Activated B cell treated with CpG ODN at 0.5 μM for 24 hours (primary cell): Measurements from ENCODE around the gene PNPLA5. TPM values are rescaled to one million over a fixed set of nuclear protein-coding genes. Genes with fewer than 3 reads are reported as not detected.

Experiments
- ATAC-seq: fragments of 200-7000 bp; cut with Tn5 transposase; one replicate; pipeline ENCODE4 v1.10.0; 2021; ENCODE audit warnings: low read depth, mild to moderate bottlenecking, moderate library complexity
- CTCF ChIA-PET: fragments of 350-600 bp; sonication (Branson Sonifier 250); formaldehyde crosslinking; loops from one replicate; lab custom pipeline; 2021; ENCODE audit warnings: antibody characterized with exemption; lab: Charles Lee
- POLR2A ChIA-PET: fragments of 350-600 bp; sonication (Branson Sonifier 250); formaldehyde crosslinking; loops from one replicate; lab custom pipeline; 2021; ENCODE audit warnings: antibody characterized with exemption; lab: Charles Lee
- DNase-seq: peaks from one replicate; pipeline ENCODE4 v3.0.0; 2022
- H3K27ac Mint-ChIP-seq: one replicate; pipeline ENCODE4 v1.8.0; 2020; ENCODE audit warnings: mixed read lengths
- H3K27me3 Mint-ChIP-seq: one replicate; pipeline ENCODE4 v1.8.0; 2021; ENCODE audit warnings: mixed read lengths
- H3K36me3 Mint-ChIP-seq: one replicate; pipeline ENCODE4 v1.8.0; 2021; ENCODE audit warnings: low read depth, mixed read lengths
- H3K4me1 Mint-ChIP-seq: one replicate; pipeline ENCODE4 v1.8.0; 2021; ENCODE audit warnings: mixed read lengths
- H3K4me3 Mint-ChIP-seq: one replicate; pipeline ENCODE4 v1.8.0; 2020; ENCODE audit warnings: mild to moderate bottlenecking, mixed read lengths
- H3K9me3 Mint-ChIP-seq: one replicate; pipeline ENCODE4 v1.8.0; 2020; ENCODE audit warnings: mixed read lengths
- intact Hi-C: fragments of 100-400 bp; cut with micrococcal nuclease; formaldehyde crosslinking; loops from one replicate; pipeline ENCODE4 v1.15.1; 2024
- total RNA-seq: library from RNA; stranded (reverse); gene quantifications from 2 replicates; pipeline ENCODE4 v1.2.3, GENCODE V29; 2022
- TF ChIP-seq, protein P1 (sequence below): fragments of 200-600 bp; IDR thresholded peaks from one replicate; pipeline ENCODE4 v1.8.0; 2022; ENCODE audit warnings: antibody characterized with exemption, mild to moderate bottlenecking

Gene PNPLA5
- total RNA-seq, 1 donor from 2014 or later, result not detected

- TF ChIP-seq, protein P1, sequence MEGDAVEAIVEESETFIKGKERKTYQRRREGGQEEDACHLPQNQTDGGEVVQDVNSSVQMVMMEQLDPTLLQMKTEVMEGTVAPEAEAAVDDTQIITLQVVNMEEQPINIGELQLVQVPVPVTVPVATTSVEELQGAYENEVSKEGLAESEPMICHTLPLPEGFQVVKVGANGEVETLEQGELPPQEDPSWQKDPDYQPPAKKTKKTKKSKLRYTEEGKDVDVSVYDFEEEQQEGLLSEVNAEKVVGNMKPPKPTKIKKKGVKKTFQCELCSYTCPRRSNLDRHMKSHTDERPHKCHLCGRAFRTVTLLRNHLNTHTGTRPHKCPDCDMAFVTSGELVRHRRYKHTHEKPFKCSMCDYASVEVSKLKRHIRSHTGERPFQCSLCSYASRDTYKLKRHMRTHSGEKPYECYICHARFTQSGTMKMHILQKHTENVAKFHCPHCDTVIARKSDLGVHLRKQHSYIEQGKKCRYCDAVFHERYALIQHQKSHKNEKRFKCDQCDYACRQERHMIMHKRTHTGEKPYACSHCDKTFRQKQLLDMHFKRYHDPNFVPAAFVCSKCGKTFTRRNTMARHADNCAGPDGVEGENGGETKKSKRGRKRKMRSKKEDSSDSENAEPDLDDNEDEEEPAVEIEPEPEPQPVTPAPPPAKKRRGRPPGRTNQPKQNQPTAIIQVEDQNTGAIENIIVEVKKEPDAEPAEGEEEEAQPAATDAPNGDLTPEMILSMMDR, result no peak
- POLR2A ChIA-PET, result no interaction called here
- DNase-seq (no peak), ATAC-seq (no peak)
- Mint-ChIP-seq H3K36me3 (no peaks in the 10 kb centered on the region), H3K9me3 (peaks cover 6% of the 10 kb centered on the region), H3K4me3 (no peak overlapping the region), H3K4me1 (no peaks in the 10 kb centered on the region), H3K27ac (no peak overlapping the region), H3K27me3 (peaks cover 14% of the 10 kb centered on the region)
- CTCF ChIA-PET, result no interaction called here
- intact Hi-C loops, result no loop called here
These were observed 37.0 kb downstream of the PNPLA5 start for GRCh38 chr22:43854786-43855271.

DNA sequence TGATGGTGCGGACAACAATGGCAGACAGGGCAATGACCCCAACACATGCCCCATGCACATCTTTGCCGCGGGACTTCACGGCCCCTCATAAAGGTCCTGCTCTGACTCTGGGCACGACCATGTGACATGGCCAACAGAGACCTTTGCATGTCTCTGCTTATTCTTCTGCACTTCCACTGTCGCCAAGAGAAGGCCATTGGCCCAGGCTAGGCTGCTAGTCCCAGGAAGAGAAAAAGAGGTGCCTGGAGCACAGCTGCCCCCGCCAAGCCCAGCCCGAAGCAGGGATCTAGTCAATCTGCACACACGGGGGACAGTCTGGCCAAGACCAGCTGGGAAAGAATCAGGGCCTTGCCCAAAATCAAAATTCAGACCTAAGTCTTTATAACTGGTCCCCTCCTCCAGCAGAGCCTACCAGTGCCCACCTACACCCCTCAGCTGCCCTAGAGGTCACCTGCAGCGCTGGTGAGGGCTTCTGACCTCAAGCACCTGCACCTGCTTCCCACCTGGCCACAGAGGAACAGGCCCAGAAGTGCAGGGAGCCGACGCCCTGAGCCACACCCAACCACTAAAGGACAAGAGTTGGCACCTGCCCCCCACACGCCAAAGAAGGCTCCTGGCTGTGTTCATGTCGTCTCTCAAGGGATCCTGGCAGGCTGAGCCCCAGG is 37.6 kb downstream of the PNPLA5 start:
- no peak for ATAC-seq
- CTCF ChIA-PET, result no interaction called here
- no peaks in the 10 kb centered on the region for H3K36me3 Mint-ChIP-seq

DNA sequence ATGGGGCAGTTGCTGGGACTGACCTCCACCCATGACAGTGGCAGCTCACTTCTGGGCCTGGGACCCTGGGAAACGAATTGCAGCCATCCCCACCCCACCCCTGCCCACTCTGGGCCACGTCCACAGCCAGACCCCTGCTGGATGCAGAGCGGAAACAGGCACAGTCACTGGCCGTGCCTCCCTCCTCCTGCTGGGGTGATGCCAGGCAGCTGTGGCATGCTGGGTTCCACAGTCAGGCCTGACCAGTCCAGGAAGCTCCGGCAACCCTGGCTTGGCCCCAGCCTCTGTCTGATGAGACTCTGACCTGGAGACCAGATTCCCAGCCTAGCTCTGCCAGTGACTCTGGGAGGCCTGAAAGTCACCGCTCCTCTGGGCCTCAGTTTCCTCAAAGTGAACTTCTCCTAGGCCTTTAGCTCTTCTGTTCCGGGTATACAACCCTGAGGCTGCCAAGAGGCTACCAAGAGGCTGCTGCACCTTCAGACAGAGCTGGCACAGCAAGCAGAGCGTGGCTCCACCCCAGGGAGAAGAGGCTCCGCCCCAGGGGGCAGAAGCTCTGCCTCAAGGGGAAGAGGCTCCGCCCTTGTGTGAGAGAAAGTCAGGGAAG is 38.4 kb downstream of the PNPLA5 start:
- POLR2A ChIA-PET, result no interaction called here
- TF ChIP-seq, protein P1, result no peak
- CTCF ChIA-PET, result no interaction called here
- H3K4me1 Mint-ChIP-seq, result no peaks in the 10 kb centered on the region
- H3K4me3 Mint-ChIP-seq, result no peak overlapping the region
- H3K27ac Mint-ChIP-seq, result no peak overlapping the region
- ATAC-seq (no peak), DNase-seq (no peak)
- H3K27me3 Mint-ChIP-seq, result peaks cover 11% of the 10 kb centered on the region
- intact Hi-C loops, result no loop called here
- peaks cover 6% of the 10 kb centered on the region for H3K9me3 Mint-ChIP-seq
- no peaks in the 10 kb centered on the region for H3K36me3 Mint-ChIP-seq

More for the DNA sequence above, 37.6 kb downstream of the PNPLA5 start:
- no peak for DNase-seq
- no peaks in the 10 kb centered on the region for H3K4me1 Mint-ChIP-seq
- TF ChIP-seq, protein P1, result no peak
- H3K4me3 Mint-ChIP-seq, result no peak overlapping the region
- POLR2A ChIA-PET, result no interaction called here
- intact Hi-C loops, result no loop called here
- H3K27me3 Mint-ChIP-seq, result peaks cover 11% of the 10 kb centered on the region
- H3K27ac Mint-ChIP-seq, result no peak overlapping the region
- H3K9me3 Mint-ChIP-seq, result peaks cover 6% of the 10 kb centered on the region

GRCh38 chr22:43852573-43853327 is 39.1 kb downstream of the PNPLA5 start:
- Mint-ChIP-seq H3K27me3 (peaks cover 11% of the 10 kb centered on the region), H3K4me1 (no peaks in the 10 kb centered on the region), H3K4me3 (no peak overlapping the region), H3K9me3 (peaks cover 6% of the 10 kb centered on the region), H3K27ac (no peak overlapping the region), H3K36me3 (no peaks in the 10 kb centered on the region)
- ATAC-seq (no peak), DNase-seq (no peak)
- CTCF ChIA-PET, result no interaction called here
- intact Hi-C loops, result no loop called here
- POLR2A ChIA-PET, result no interaction called here
- TF ChIP-seq, protein P1, result no peak

DNA sequence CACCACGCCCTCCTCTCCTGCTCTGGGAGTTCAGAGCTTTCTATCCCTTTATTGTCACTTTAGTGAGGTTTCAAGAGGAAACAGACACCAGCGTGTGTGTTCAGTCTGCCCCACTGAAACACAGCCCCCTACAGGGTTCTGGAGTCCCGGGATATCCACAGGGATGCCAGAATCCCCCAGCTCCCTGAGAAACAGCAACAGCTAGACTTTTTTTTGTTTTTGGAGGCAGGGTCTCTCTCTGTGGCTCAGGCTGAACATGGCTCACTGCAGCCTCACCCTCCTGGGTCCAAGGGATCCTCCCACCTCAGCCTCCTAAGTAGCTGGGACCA is 39.9 kb downstream of the PNPLA5 start:
- ChIA-PET POLR2A (no interaction called here), CTCF (no interaction called here)
- DNase-seq (no peak), ATAC-seq (no peak)
- Mint-ChIP-seq H3K36me3 (no peaks in the 10 kb centered on the region), H3K27me3 (peaks cover 11% of the 10 kb centered on the region), H3K4me3 (no peak overlapping the region), H3K4me1 (no peaks in the 10 kb centered on the region), H3K9me3 (peaks cover 2% of the 10 kb centered on the region), H3K27ac (no peak overlapping the region)
- TF ChIP-seq, protein P1, result no peak
- intact Hi-C loops, result no loop called here
